ENCODE results near the gene TEAD1.

GRCh38 chr11:12979928-12980689, 305.9 kb downstream of the TEAD1 start:
- TF ChIP-seq CTCF (IDR thresholded peaks at IDR 0.05) (no peak), TCF7L2 (IDR thresholded peaks at IDR 0.05; ENCODE audit: low read depth, low read length) (no peak), POLR2AphosphoS5 (IDR thresholded peaks at IDR 0.05; ENCODE audit: low read depth, low read length) (no peak)
